Right cardiac atrium (tissue), 5 donors: ENCODE data around the gene EVA1B. TPM values are rescaled to one million over a fixed set of nuclear protein-coding genes. Genes with fewer than 3 reads are reported as not detected.

Source experiments
- ATAC-seq, 2 donors: fragments of 200-7000 bp; cut with Tn5 transposase; one replicate each; pipeline versions ENCODE4 v1.8.0 to v1.9.1; 2020; ENCODE audit warnings: moderate library complexity in 2 of 2, mild to moderate bottlenecking in 1 of 2
- DNase-seq, 3 donors: peaks; one replicate each; pipeline ENCODE4 v3.0.0-alpha.2; 2020
- H3K27ac ChIP-seq: one replicate; pipeline ENCODE4 v1.5.1; 2013; ENCODE audit warnings: mild to moderate bottlenecking, low read length, control low read depth, moderate library complexity
- H3K27me3 ChIP-seq: one replicate; pipeline ENCODE4 v1.6.1; 2013; ENCODE audit not compliant: control insufficient read depth, insufficient read depth
- H3K4me1 ChIP-seq: one replicate; pipeline ENCODE4 v1.6.1; 2013; ENCODE audit warnings: low read length; ENCODE audit not compliant: control insufficient read depth, insufficient read depth
- H3K4me3 ChIP-seq: one replicate; pipeline ENCODE4 v1.5.1; 2013; ENCODE audit warnings: low read length, control low read depth
- H3K9me3 ChIP-seq: one replicate; pipeline ENCODE4 v1.6.1; 2013; ENCODE audit warnings: low read length; ENCODE audit not compliant: control insufficient read depth
- WGBS: extraction: QIAGEN DNeasy Blood & Tissue Kit; methylation state at CpG from one replicate; pipeline ENCODE4 v1.1.7; 2013; 5-methylcytosine and 5-hydroxymethylcytosine counted together
- intact Hi-C, 4 donors: fragments of 100-400 bp; cut with DNase I; formaldehyde crosslinking; loops; one replicate each; pipeline versions ENCODE4 v1.11.0 to v1.14.0; 2022 to 2023
- polyA plus RNA-seq: library from polyadenylated mRNA; stranded (reverse); fragments of 200-250 nt; gene quantifications from one replicate; pipeline ENCODE4 v1.2.3, GENCODE V29; 2013
- total RNA-seq, 4 donors: library from RNA; stranded (reverse); fragmentation: NEBNext Ultra II Directional; extraction: Animal tissue kit (Norgen Biotek cat#: 25700); gene quantifications; one replicate each; pipeline ENCODE4 v1.2.1, GENCODE V29; 2021
- donor health status: healthy with polysubstance abuse.
- donor health status: DM: no; HTN: yes; CAD: no.
- donor health status: DM: no; HTN: no; CAD: no.
- donor health status: DM: no; HTN: yes; CAD: no; lungs with severe emphysema.
- donor health status: DM: yes; HTN: yes; CAD: no.

EVA1B gene
- total and polyA plus RNA-seq, 5 donors, result 11.5 to 17.4 (median 13.5) TPM

DNA sequence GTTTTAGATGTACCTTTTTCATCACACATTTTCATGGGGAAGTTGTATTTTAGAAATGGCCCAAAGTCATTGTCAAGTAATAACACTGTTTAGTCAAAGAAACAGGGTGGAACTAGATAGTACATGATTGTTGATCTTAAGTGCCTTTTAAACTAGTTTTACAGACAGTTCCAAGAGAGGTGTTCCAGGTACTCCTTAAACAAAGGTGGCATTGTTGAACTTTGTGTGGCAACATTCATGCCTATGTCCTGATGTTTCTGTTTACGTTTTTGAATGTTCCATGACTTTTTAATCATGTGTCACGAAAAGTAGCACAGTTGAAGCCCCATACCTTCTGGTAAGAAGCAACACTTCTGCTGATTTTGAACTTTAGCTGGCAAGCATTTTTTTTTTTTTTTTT lies 26.4 kb downstream of the EVA1B start:
- ATAC-seq (no peak), DNase-seq (no peak)
- H3K4me1 ChIP-seq, result no peaks in the 10 kb centered on the region
- H3K4me3 ChIP-seq, result no peak overlapping the region
- intact Hi-C loops, result no loop called here
- no peaks in the 10 kb centered on the region for H3K9me3 ChIP-seq
- no peak overlapping the region for H3K27ac ChIP-seq
- no peaks in the 10 kb centered on the region for H3K27me3 ChIP-seq
- 84% methylated on average over 2 of the region's 2 CpGs for WGBS

- Histone ChIP-seq H3K4me1 (no peaks in the 10 kb centered on the region), H3K27ac (no peak overlapping the region)
- intact Hi-C loops, result no loop called here
Observed at GRCh38 chr1:36295390-36295789, 28.1 kb downstream of the EVA1B start.

DNA sequence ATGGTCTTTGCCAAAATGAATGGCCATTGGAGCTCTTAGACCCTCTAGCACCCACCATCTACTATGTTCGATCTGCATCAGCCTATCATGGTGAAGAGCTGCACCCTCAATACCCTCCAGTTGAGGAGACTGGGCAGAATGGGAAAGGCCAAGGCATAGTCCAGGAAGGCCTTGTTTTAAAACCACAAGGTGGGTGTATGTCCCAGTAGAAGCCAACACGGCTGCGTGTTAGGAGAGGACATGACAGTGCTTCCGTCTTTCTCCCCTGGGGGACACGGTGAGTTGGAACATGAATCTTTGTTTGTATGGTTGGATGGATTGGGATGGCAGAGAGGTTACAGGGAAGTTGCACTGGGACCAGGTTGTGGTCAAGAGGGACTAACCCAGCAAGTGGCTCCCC lies 35.9 kb downstream of the EVA1B start:
- Histone ChIP-seq H3K27ac (no peak overlapping the region), H3K4me3 (no peak overlapping the region), H3K9me3 (no peaks in the 10 kb centered on the region), H3K27me3 (no peaks in the 10 kb centered on the region), H3K4me1 (no peaks in the 10 kb centered on the region)
- 75% methylated on average over 5 of the region's 5 CpGs for WGBS
- ATAC-seq (no peak), DNase-seq (no peak)
- intact Hi-C loops, result loop anchor here (5.0 to 10.0 kb wide), 6 partner anchors 53 to 143 kb away; partner anchors contain the start of genes MAP7D1 (in 1 of the 4), THRAP3 (in 1 of the 4) and TRAPPC3 (in 1 of the 4)

More at GRCh38 chr1:36295390-36295789, 28.1 kb downstream of the EVA1B start:
- ATAC-seq (no peak), DNase-seq (no peak)
- WGBS, result 91% methylated on average over 2 of the region's 2 CpGs
- Histone ChIP-seq H3K4me3 (no peak overlapping the region), H3K27me3 (no peaks in the 10 kb centered on the region), H3K9me3 (no peaks in the 10 kb centered on the region)

GRCh38 chr1:36286802-36287201 lies 36.6 kb downstream of the EVA1B start:
- Histone ChIP-seq H3K9me3 (no peaks in the 10 kb centered on the region), H3K27ac (no peak overlapping the region), H3K4me1 (no peaks in the 10 kb centered on the region), H3K4me3 (no peak overlapping the region), H3K27me3 (no peaks in the 10 kb centered on the region)
- ATAC-seq, result peak in 1 of 2 donors; percentile 8
- intact Hi-C loops, result loop anchor here (5.0 to 10.0 kb wide), 6 partner anchors 52 to 142 kb away; partner anchors contain the start of genes MAP7D1 (in 1 of the 4), THRAP3 (in 1 of the 4) and TRAPPC3 (in 1 of the 4)
- DNase-seq, result no peak
- WGBS, result 90% methylated on average over 13 of the region's 13 CpGs

DNA sequence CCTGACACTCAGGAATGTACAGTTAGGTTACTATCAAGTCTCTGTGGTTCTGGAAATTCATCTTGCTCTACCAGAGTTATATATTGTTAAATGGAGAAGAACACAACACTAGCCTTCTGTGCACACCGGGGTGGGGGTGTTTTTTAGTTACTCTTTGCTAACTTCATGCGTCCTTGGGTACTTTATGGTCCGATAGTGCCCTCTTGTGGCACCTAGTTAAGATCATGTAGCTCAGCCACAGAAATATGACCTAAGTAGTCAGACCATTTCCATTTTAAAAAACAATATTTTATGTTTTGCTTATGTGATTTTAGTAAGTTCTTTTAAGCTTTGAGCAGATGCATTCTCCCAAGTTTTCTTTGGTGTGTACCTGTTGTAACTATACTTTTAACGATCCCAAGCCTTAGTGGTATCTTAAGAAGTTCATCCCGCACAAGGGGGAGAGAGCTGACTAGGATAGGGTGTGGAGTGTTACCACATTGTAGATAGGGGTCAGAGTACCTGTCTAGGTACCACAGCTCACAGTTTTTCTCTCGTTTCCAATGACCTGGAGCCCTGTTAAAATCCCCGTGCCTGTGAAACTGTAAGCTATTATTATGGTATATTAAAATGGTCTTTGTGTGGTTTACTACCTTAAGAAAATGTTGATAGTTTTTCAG lies 37.9 kb downstream of the EVA1B start:
- Histone ChIP-seq H3K27ac (no peak overlapping the region), H3K27me3 (no peaks in the 10 kb centered on the region), H3K9me3 (no peaks in the 10 kb centered on the region), H3K4me1 (no peaks in the 10 kb centered on the region), H3K4me3 (no peak overlapping the region)
- 40% methylated on average over 7 of the region's 7 CpGs for WGBS
- ATAC-seq (peak; percentile 79 to 82), DNase-seq (peak in 1 of 3 donors; percentile 38)
- intact Hi-C loops, result loop anchor here (5.0 to 10.0 kb wide), 6 partner anchors 51 to 141 kb away; partner anchors contain the start of genes MAP7D1 (in 1 of the 4), THRAP3 (in 1 of the 4) and TRAPPC3 (in 1 of the 4)

DNA sequence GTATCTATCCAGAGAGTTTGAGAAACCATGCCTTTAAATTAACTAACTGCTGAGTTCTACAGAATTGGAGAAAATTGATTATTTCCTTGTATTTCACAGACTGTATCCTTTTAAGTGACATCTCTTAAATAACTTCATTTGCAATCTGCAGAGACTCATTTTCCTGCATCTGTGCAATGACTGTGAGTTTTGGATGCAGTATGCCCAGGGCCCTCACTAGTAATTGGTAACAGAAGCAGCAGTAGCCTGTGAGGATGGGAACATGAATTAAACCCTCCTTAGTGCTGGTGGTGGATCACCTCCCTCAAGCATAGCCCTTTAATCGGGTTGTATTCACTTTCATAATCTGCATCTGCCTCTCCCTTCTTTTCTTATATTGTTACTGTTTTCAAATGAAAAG lies 38.9 kb downstream of the EVA1B start:
- no peak for DNase-seq
- intact Hi-C loops, result loop anchor here (5.0 to 10.0 kb wide), 7 partner anchors 50 to 182 kb away; partner anchors contain the start of genes MAP7D1 (in 1 of the 4), THRAP3 (in 1 of the 4) and TRAPPC3 (in 1 of the 4)
- Histone ChIP-seq H3K27ac (peak overlapping the region; percentile 51), H3K4me1 (peaks cover 2% of the 10 kb centered on the region), H3K27me3 (no peaks in the 10 kb centered on the region), H3K9me3 (no peaks in the 10 kb centered on the region), H3K4me3 (no peak overlapping the region)
- no peak for ATAC-seq
- WGBS, result 47% methylated on average over 1 of the region's 1 CpG

GRCh38 chr1:36284061-36284460 lies 39.4 kb downstream of the EVA1B start:
- Histone ChIP-seq H3K27me3 (no peaks in the 10 kb centered on the region), H3K4me3 (no peak overlapping the region), H3K27ac (no peak overlapping the region), H3K9me3 (no peaks in the 10 kb centered on the region), H3K4me1 (peaks cover 2% of the 10 kb centered on the region)
- ATAC-seq (peak in 1 of 2 donors; percentile 13), DNase-seq (no peak)
- intact Hi-C loops, result loop anchor here (5.0 to 10.0 kb wide), 7 partner anchors 49 to 182 kb away; partner anchors contain the start of genes MAP7D1 (in 1 of the 4), THRAP3 (in 1 of the 4) and TRAPPC3 (in 1 of the 4)
- 34% methylated on average over 1 of the region's 1 CpG for WGBS

DNA sequence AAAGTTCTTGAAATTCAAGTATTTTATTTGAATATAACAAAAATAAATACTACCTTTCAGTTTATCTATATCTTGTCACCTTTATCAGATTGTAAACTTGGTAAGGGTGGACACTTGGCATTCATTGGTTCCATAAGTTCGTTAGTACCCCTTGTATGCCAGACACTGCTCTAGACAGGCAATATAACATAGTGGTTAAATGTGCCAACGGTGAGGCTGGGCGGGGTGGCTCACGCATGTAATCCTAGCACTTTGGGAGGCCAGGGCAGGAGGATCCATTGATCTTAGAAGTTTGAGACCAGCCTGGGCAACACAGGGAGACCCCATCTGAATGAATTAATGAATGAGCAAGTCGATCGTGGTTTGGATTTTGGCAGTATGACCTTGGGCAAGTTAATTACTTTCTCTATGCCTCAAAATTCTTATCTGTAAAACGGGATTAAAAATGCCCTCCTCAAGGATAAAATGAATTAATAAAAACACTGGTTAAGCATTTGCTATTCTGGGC lies 43.6 kb downstream of the EVA1B start:
- Histone ChIP-seq H3K4me1 (peaks cover 2% of the 10 kb centered on the region), H3K4me3 (no peak overlapping the region), H3K9me3 (no peaks in the 10 kb centered on the region), H3K27me3 (no peaks in the 10 kb centered on the region), H3K27ac (peak overlapping the region; percentile 98)
- intact Hi-C loops, result loop anchor here (5.0 to 10.0 kb wide), 7 partner anchors 45 to 178 kb away; partner anchors contain the start of genes MAP7D1 (in 1 of the 4), THRAP3 (in 1 of the 4) and TRAPPC3 (in 1 of the 4)
- ATAC-seq, result no peak
- no peak for DNase-seq
- WGBS, result 76% methylated on average over 7 of the region's 7 CpGs

- H3K27me3 ChIP-seq, result no peaks in the 10 kb centered on the region
- WGBS, result 35% methylated on average over 2 of the region's 2 CpGs
- peak overlapping the region; percentile 45 for H3K27ac ChIP-seq
- intact Hi-C loops, result no loop called here
- peaks cover 3% of the 10 kb centered on the region for H3K4me1 ChIP-seq
- ATAC-seq (peak; percentile 51 to 61), DNase-seq (no peak)
- no peaks in the 10 kb centered on the region for H3K9me3 ChIP-seq
- no peak overlapping the region for H3K4me3 ChIP-seq
Observed at GRCh38 chr1:36279110-36279788, 44.2 kb downstream of the EVA1B start.

DNA sequence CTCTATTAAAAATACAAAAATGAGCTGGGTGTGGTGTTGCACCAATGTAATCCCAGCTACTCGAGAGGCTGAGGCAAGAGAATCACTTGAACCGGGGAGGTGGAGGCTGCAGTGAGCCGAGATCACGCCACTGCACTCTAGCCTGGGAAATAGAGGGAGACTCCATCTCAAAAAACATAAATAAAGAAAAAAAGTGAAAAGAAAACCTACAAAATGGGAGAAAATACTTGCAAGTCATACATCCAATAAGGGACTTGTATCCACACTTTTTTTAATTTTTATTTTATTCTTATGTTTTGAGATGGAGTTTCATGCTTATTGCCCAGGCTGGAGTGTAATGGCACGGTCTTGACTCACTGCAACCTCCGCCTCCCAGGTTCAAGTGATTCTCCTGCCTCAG lies 46.8 kb downstream of the EVA1B start:
- peaks cover 3% of the 10 kb centered on the region for H3K4me1 ChIP-seq
- no peak for ATAC-seq
- no peaks in the 10 kb centered on the region for H3K27me3 ChIP-seq
- intact Hi-C loops, result no loop called here
- H3K4me3 ChIP-seq, result no peak overlapping the region
- DNase-seq, result no peak
- H3K27ac ChIP-seq, result no peak overlapping the region
- 97% methylated on average over 6 of the region's 6 CpGs for WGBS
- H3K9me3 ChIP-seq, result no peaks in the 10 kb centered on the region

- WGBS, result 93% methylated on average over 1 of the region's 1 CpG
- peaks cover 1% of the 10 kb centered on the region for H3K4me1 ChIP-seq
- no peak overlapping the region for H3K27ac ChIP-seq
- H3K27me3 ChIP-seq, result no peaks in the 10 kb centered on the region
- no peak overlapping the region for H3K4me3 ChIP-seq
- no peak for ATAC-seq
- intact Hi-C loops, result no loop called here
- no peaks in the 10 kb centered on the region for H3K9me3 ChIP-seq
- DNase-seq, result no peak
Observed at GRCh38 chr1:36274201-36274600, 49.2 kb downstream of the EVA1B start.
